Right lobe of liver (tissue), 6 donors: ENCODE data around the gene ACER3. TPM values are rescaled to one million over a fixed set of nuclear protein-coding genes. Genes with fewer than 3 reads are reported as not detected.

Experiments
- ATAC-seq, 4 donors: fragments of 200-7000 bp; cut with Tn5 transposase; one replicate each; pipeline ENCODE4 v1.9.1; 2020; ENCODE audit warnings: mild to moderate bottlenecking in 4 of 4, moderate library complexity in 4 of 4
- DNase-seq, 3 donors: peaks; one replicate each; pipeline ENCODE4 v3.0.0-alpha.2; 2020
- H3K27ac ChIP-seq, 3 donors: fragments of 200-600 bp; one replicate each; pipeline ENCODE4 v1.8.0; 2022
- H3K27me3 ChIP-seq, 2 donors: fragments of 200-600 bp; one replicate each; pipeline ENCODE4 v1.8.0; 2022
- H3K36me3 ChIP-seq, 4 donors: fragments of 200-600 bp; sonication (generic) in 1 of 4; one replicate each; pipeline versions ENCODE4 v1.5.1 to v1.8.0; 2017 to 2022; ENCODE audit warnings: control low read depth in 1 of 4
- H3K4me1 ChIP-seq, 4 donors: fragments of 200-600 bp; sonication (generic) in 1 of 4; one replicate each; pipeline versions ENCODE4 v1.5.1 to v1.8.0; 2017 to 2022; ENCODE audit warnings: control low read depth in 1 of 4
- H3K4me3 ChIP-seq, 3 donors: fragments of 200-600 bp; one replicate each; pipeline ENCODE4 v1.8.0; 2022
- H3K9me3 ChIP-seq, 4 donors: fragments of 200-600 bp; sonication (generic) in 1 of 4; one replicate each; pipeline versions ENCODE4 v1.5.1 to v1.8.0; 2017 to 2022; ENCODE audit warnings: control low read depth in 1 of 4
- CTCF ChIP-seq, 4 donors: fragments of 200-600 bp in 3 of 4; fragments of 450-650 bp in 1 of 4; IDR thresholded peaks; one replicate each; pipeline versions ENCODE4 v1.5.1 to v1.8.0; 2016 to 2022; ENCODE audit warnings: antibody characterized with exemption in 4 of 4, mild to moderate bottlenecking in 2 of 4
- POLR2A ChIP-seq: fragments of 450-650 bp; IDR thresholded peaks from one replicate; pipeline ENCODE4 v1.6.1; 2017; ENCODE audit warnings: antibody characterized with exemption, mild to moderate bottlenecking
- whole genome bisulfite sequencing: methylation state at CpG from one replicate; pipeline ENCODE4 v1.1.6; 2018; ENCODE audit warnings: low coverage, low lambda C conversion rate; ENCODE audit not compliant: insufficient coverage; ENCODE audit errors: missing lambda C conversion rate; 5-methylcytosine and 5-hydroxymethylcytosine counted together
- intact Hi-C, 2 donors: fragments of 100-400 bp; cut with DNase I; formaldehyde crosslinking; loops; one replicate each; pipeline versions ENCODE4 v1.11.2 to v1.14.1; 2022
- total RNA-seq, 6 experiments: library from RNA; depleted of rRNA in 2 of 6; stranded (reverse); fragments of >200 nt in 2 of 6; fragmentation: NEBNext Ultra II Directional in 3 of 6; extraction: Animal tissue kit (Norgen Biotek cat#: 25700) in 3 of 6; gene quantifications; one replicate each; pipeline versions ENCODE4 v1.1.0 to v1.2.4, GENCODE V29; 2016 to 2023
- donor health status: DM: no; HTN: yes; CAD: no.
- donor health status: DM: no; HTN: no; CAD: no.
- donor health status: DM: no; HTN: no; CAD: no.
- donor health status: DM: no; HTN: yes; CAD: no.
- donor health status: DM: no; HTN: yes; CAD: no.

ACER3 gene
- total RNA-seq, 6 experiments from 2014 or later: 5.1 to 11.6 (median 7.3) TPM

GRCh38 chr11:77066229-77067042, 205.7 kb downstream of the ACER3 start, which contains the start of gene CAPN5:
Gene CAPN5, plus strand, starts transcription at chr11:77066971. Its CDS starts 17,916 bp downstream, at chr11:77084887.
- TF ChIP-seq POLR2A (peak; percentile 97), CTCF (IDR thresholded peaks at IDR 0.05) (peak; percentile 16 to 34 (median 28))
- H3K36me3 ChIP-seq: no peaks in the 10 kb centered on the region
- peaks cover 0 to 45% (median 13%) of the 10 kb centered on the region in 4 donors for H3K4me1 ChIP-seq
- DNase-seq: peak; percentile 95
- no peaks in the 10 kb centered on the region for H3K9me3 ChIP-seq
- ATAC-seq: peak; percentile 86 to 94 (median 90)
- WGBS: 0% methylated on average over 5 of the region's 69 CpGs
- no peaks in the 10 kb centered on the region for H3K27me3 ChIP-seq
- intact Hi-C loops: no loop called here
- H3K27ac ChIP-seq: peak within 1 kb of the TSS; percentile 89 to 99 (median 98)
- peak within 1 kb of the TSS; percentile 59 to 90 (median 70) for H3K4me3 ChIP-seq

GRCh38 chr11:77067861-77068443, 207.2 kb downstream of the ACER3 start:
- Histone ChIP-seq H3K4me3 (peak overlapping the region in 2 of 3 donors; percentile 70 to 90), H3K4me1 (peaks cover 0 to 58% (median 15%) of the 10 kb centered on the region in 4 donors), H3K27ac (peak overlapping the region in 1 of 3 donors; percentile 36), H3K27me3 (no peaks in the 10 kb centered on the region), H3K36me3 (no peaks in the 10 kb centered on the region), H3K9me3 (no peaks in the 10 kb centered on the region)
- TF ChIP-seq CTCF (IDR thresholded peaks at IDR 0.05): no peak
- TF ChIP-seq POLR2A: no peak
- 30% methylated on average over 4 of the region's 8 CpGs for WGBS
- ATAC-seq: no peak
- peak in 1 of 3 donors; percentile 65 for DNase-seq
- intact Hi-C loops: no loop called here

GRCh38 chr11:77068457-77069335, 208.0 kb downstream of the ACER3 start:
- TF ChIP-seq CTCF (IDR thresholded peaks at IDR 0.05) (no peak), POLR2A (no peak)
- H3K27me3 ChIP-seq: no peaks in the 10 kb centered on the region
- H3K9me3 ChIP-seq: no peaks in the 10 kb centered on the region
- peaks cover 0 to 63% (median 16%) of the 10 kb centered on the region in 4 donors for H3K4me1 ChIP-seq
- H3K4me3 ChIP-seq: peak overlapping the region in 2 of 3 donors; percentile 70 to 90
- WGBS: 64% methylated on average over 5 of the region's 7 CpGs
- H3K36me3 ChIP-seq: no peaks in the 10 kb centered on the region
- ATAC-seq (no peak), DNase-seq (peak in 1 of 3 donors; percentile 40)
- H3K27ac ChIP-seq: no peak overlapping the region
- intact Hi-C loops: no loop called here

- TF ChIP-seq POLR2A: no peak
- TF ChIP-seq CTCF (IDR thresholded peaks at IDR 0.05): no peak
- intact Hi-C loops: no loop called here
- Histone ChIP-seq H3K36me3 (no peaks in the 10 kb centered on the region), H3K27me3 (no peaks in the 10 kb centered on the region), H3K9me3 (no peaks in the 10 kb centered on the region), H3K27ac (no peak overlapping the region), H3K4me1 (peaks cover 0 to 55% (median 15%) of the 10 kb centered on the region in 4 donors), H3K4me3 (no peak overlapping the region)
- DNase-seq (peak in 1 of 3 donors; percentile 32), ATAC-seq (no peak)
- WGBS: 81% methylated on average over 2 of the region's 6 CpGs
Observed at GRCh38 chr11:77069336-77069968, 208.7 kb downstream of the ACER3 start.
